ENCODE results near the gene SPDYA. TPM values are rescaled to one million over a fixed set of nuclear protein-coding genes. Genes with fewer than 3 reads are reported as not detected.
"Not testable (repeated sequence)": the region's sequence is repeated elsewhere in the genome, so short reads cannot be mapped to it uniquely, and the experiment has no call there.

SPDYA gene
- total RNA-seq, 2 experiments from 2014 or later = 1.4 to 1.5 TPM

GRCh38 chr2:28784570-28784969, 26.1 kb upstream of the SPDYA start:
- CTCF ChIA-PET = interaction anchor here (1.0 kb wide), 1 partner anchor 218 kb away, joined by 4 read pairs; no protein-coding TSS in a partner anchor
- peaks cover 49% of the 10 kb centered on the region for H3K36me3 Mint-ChIP-seq (ENCODE audit: low read depth)
- DNase-seq, H3K4me1 Mint-ChIP-seq, H3K9me3 Mint-ChIP-seq, POLR2A ChIA-PET, H3K27me3 Mint-ChIP-seq, H3K4me3 Mint-ChIP-seq, H3K27ac Mint-ChIP-seq: not testable (repeated sequence)

DNA sequence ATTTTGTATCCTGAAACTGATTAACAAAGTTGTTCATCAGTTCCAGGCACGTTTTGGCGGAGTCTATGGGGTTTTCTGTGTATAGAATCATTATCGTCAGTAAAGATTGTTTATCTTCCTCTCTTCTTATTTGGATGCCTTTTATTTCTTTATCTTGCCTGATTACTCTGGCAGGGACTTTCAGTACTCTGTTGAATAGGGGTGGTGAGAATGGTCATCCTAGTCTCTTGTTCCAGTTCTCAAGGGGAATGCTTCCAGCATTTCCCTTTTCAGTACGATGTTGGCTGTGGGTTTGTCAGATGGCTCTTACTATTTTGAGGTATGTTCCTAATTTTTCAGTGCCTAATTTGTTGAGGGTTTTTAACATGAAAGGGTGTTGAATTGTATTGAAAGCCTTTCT, 14.0 kb upstream of the SPDYA start:
- no peaks in the 10 kb centered on the region for H3K27me3 Mint-ChIP-seq
- H3K36me3 Mint-ChIP-seq (ENCODE audit: low read depth) = peaks cover 76% of the 10 kb centered on the region
- no peak overlapping the region for H3K27ac Mint-ChIP-seq
- DNase-seq = no peak
- ChIA-PET CTCF (no interaction called here), POLR2A (no interaction called here)
- peaks cover 16% of the 10 kb centered on the region for H3K4me1 Mint-ChIP-seq
- no peak overlapping the region for H3K4me3 Mint-ChIP-seq
- H3K9me3 Mint-ChIP-seq = peaks cover 20% of the 10 kb centered on the region

DNA sequence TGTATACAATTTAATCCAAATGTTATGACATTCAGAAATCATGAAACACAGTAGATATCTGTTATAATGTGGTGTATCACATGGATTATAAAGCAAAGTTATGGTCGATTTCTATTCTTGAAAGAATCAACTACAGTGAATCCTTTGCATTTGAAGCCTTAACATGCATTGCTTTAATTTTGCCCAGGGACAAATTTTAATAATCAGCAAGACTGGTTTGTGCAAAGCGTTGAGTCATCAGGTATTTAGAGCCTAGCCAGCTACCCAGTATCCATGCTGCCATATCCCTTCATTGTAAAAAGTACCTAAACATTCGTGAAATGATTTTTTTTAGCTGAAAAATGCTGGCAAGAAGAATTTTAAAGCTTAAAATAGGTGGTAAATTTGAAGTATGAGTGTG, 8.9 kb upstream of the SPDYA start:
- CTCF ChIA-PET = interaction anchor here (1.0 to 1.2 kb wide), 2 partner anchors 9 to 221 kb away, joined by 3 read pairs; no protein-coding TSS in a partner anchor
- H3K36me3 Mint-ChIP-seq (ENCODE audit: low read depth) = peaks cover 63% of the 10 kb centered on the region
- DNase-seq = no peak
- no peaks in the 10 kb centered on the region for H3K27me3 Mint-ChIP-seq
- H3K4me3 Mint-ChIP-seq = no peak overlapping the region
- H3K27ac Mint-ChIP-seq = no peak overlapping the region
- H3K4me1 Mint-ChIP-seq = peaks cover 10% of the 10 kb centered on the region
- H3K9me3 Mint-ChIP-seq = peaks cover 8% of the 10 kb centered on the region
- POLR2A ChIA-PET = no interaction called here

- H3K27me3 Mint-ChIP-seq = no peaks in the 10 kb centered on the region
- H3K4me3 Mint-ChIP-seq = no peak overlapping the region
- H3K9me3 Mint-ChIP-seq = no peaks in the 10 kb centered on the region
- H3K4me1 Mint-ChIP-seq = peaks cover 3% of the 10 kb centered on the region
- ChIA-PET CTCF (interaction anchor here (0.6 to 2.4 kb wide), 4 partner anchors 9 to 236 kb away, joined by 3 to 13 read pairs (median 4); no protein-coding TSS in a partner anchor), POLR2A (no interaction called here)
- peak overlapping the region; percentile 50 for H3K27ac Mint-ChIP-seq
- peaks cover 51% of the 10 kb centered on the region for H3K36me3 Mint-ChIP-seq (ENCODE audit: low read depth)
- DNase-seq = no peak
Observed at GRCh38 chr2:28802975-28803429, 7.6 kb upstream of the SPDYA start.

DNA sequence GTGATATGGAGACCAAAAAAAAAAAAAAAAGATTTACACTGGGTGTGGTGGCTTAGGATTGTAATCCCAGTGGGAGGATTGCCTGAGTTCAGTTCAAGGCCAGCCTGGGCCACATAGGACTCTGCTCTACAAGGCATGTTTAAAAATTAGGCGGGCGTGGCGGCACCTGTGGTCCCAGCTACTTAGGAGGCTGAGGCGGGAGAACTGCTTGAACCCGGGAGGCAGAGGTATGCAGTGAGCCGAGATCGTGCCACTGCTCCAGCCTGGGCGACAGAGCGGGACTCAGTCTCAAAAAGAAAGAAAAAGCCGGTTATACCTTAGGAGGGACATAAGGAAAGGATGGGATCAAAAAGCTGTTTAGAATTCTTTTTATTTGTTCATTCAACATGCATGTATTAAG, 707 bp upstream of the SPDYA start:
- ChIA-PET POLR2A (no interaction called here), CTCF (interaction anchor here (0.6 to 1.2 kb wide), 5 partner anchors 43 to 1378 kb away, joined by 3 to 5 read pairs (median 3); no protein-coding TSS in a partner anchor)
- peak overlapping the region; percentile 77 for H3K4me3 Mint-ChIP-seq
- H3K4me1 Mint-ChIP-seq = peaks cover 21% of the 10 kb centered on the region
- H3K27me3 Mint-ChIP-seq = no peaks in the 10 kb centered on the region
- no peak for DNase-seq
- no peaks in the 10 kb centered on the region for H3K9me3 Mint-ChIP-seq
- peaks cover 15% of the 10 kb centered on the region for H3K36me3 Mint-ChIP-seq (ENCODE audit: low read depth)
- peak overlapping the region; percentile 81 for H3K27ac Mint-ChIP-seq

DNA sequence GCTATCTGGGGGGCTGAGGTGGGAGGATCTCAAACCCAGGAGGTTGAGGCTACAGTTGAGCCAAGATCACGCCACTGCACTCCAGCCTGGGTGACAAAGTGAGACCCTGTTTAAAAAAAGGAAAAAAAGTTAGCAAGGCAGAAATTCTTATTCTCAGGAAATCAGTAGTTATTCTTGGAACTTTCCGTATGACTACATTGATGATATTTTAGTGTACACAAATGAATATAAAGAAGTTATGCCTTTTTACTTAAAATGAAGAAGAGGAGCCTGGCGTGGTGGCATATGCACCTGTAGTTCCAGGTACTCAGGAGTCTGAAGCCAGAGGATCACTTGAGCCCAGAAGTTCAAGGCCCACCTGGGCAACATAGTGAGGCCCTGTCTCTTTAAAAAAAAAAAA, 7.4 kb downstream of the SPDYA start:
- Mint-ChIP-seq H3K27ac (no peak overlapping the region), H3K27me3 (peaks cover 1% of the 10 kb centered on the region), H3K4me3 (no peak overlapping the region), H3K36me3 (ENCODE audit: low read depth) (no peaks in the 10 kb centered on the region), H3K4me1 (peaks cover 7% of the 10 kb centered on the region), H3K9me3 (no peaks in the 10 kb centered on the region)
- DNase-seq = no peak
- CTCF ChIA-PET = interaction anchor here (0.6 kb wide), 1 partner anchor 120 kb away, joined by 3 read pairs; no protein-coding TSS in a partner anchor
- POLR2A ChIA-PET = no interaction called here

DNA sequence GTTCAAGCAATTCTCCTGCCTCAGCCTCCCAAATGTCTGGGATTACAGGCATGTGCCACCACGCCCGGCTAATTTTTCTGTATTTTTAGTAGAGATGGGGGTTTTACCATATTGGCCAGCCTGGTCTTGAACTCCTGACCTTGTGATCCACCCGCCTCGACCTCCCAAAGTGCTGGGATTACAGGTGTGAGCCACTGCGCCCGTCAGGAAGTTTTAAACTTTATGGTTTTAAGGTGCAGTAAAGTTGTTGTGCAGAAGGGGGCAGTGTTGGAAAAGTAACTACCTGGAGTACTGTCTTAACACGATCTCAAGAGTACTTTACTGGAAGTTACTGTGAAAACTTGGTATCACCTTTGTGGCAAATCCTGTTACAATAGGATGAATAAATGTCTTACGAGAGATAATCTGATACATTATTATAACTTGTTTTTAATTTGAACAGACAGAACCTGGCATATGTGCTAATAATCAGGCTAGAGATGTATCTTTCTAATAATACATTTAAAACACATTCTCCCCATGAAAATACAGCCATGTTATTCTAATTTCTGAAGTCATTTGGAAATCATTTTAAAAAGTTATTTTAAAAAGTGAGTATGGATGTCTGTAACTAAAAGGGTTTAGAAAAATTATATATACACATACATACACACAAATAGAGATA, 10.8 kb downstream of the SPDYA start:
- Mint-ChIP-seq H3K36me3 (ENCODE audit: low read depth) (no peaks in the 10 kb centered on the region), H3K9me3 (no peaks in the 10 kb centered on the region), H3K4me1 (peaks cover 7% of the 10 kb centered on the region), H3K4me3 (no peak overlapping the region), H3K27me3 (peaks cover 4% of the 10 kb centered on the region), H3K27ac (no peak overlapping the region)
- ChIA-PET POLR2A (no interaction called here), CTCF (interaction anchor here (0.8 to 1.2 kb wide), 3 partner anchors 10 to 254 kb away, joined by 3 to 6 read pairs (median 5); partner anchors contain the start of gene SPDYA)
- peak; percentile 76 for DNase-seq

DNA sequence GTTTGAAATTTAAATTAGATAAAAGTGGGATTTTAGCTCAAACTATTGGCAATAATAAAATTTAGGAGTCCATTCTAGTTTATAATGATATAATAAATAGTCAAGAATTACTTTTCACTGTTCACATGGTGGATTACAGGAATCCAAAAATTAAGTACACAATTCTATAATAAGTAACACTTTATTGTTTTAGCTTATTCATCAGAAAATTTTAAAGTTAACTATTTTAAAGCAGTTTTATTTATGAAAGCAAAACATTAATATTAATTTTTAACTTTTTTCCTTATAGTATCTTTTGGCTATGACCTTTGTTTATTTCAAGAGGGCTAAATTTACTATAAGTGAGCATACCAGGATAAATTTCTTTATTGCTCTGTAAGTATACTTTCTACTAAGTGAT, 11.4 kb downstream of the SPDYA start:
- no peak overlapping the region for H3K27ac Mint-ChIP-seq
- no peaks in the 10 kb centered on the region for H3K9me3 Mint-ChIP-seq
- H3K27me3 Mint-ChIP-seq = peaks cover 4% of the 10 kb centered on the region
- peaks cover 7% of the 10 kb centered on the region for H3K4me1 Mint-ChIP-seq
- DNase-seq = no peak
- H3K36me3 Mint-ChIP-seq (ENCODE audit: low read depth) = no peaks in the 10 kb centered on the region
- H3K4me3 Mint-ChIP-seq = no peak overlapping the region
- POLR2A ChIA-PET = no interaction called here
- CTCF ChIA-PET = no interaction called here

- H3K27ac Mint-ChIP-seq = no peak overlapping the region
- H3K36me3 Mint-ChIP-seq (ENCODE audit: low read depth) = no peaks in the 10 kb centered on the region
- H3K4me3 Mint-ChIP-seq = no peak overlapping the region
- ChIA-PET POLR2A (no interaction called here), CTCF (no interaction called here)
- H3K9me3 Mint-ChIP-seq = no peaks in the 10 kb centered on the region
- DNase-seq = no peak
- peaks cover 6% of the 10 kb centered on the region for H3K4me1 Mint-ChIP-seq
- H3K27me3 Mint-ChIP-seq = peaks cover 4% of the 10 kb centered on the region
Observed at GRCh38 chr2:28824207-28824606, 13.6 kb downstream of the SPDYA start.

DNA sequence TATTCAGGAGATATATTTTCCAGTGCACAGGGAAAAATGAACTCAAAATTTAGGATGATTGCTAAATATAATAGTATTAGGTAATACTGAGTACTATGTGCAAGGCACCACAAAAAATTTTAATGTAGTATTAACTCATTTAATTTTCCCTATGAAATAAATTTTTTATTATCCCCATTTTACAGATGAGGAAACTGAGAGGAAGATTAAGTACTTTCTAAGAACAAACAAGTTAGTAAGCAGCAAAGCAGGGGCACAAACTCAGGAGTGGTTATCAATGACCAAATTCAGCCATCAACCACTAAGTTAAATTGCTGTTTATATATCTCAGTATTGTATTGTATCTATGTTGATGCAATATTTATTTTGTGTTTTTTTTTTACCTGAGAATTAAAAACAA, 14.2 kb downstream of the SPDYA start:
- Mint-ChIP-seq H3K36me3 (ENCODE audit: low read depth) (no peaks in the 10 kb centered on the region), H3K9me3 (no peaks in the 10 kb centered on the region), H3K27me3 (peaks cover 4% of the 10 kb centered on the region), H3K27ac (no peak overlapping the region), H3K4me1 (peaks cover 6% of the 10 kb centered on the region), H3K4me3 (no peak overlapping the region)
- DNase-seq = no peak
- ChIA-PET POLR2A (no interaction called here), CTCF (interaction anchor here (1.3 kb wide), 1 partner anchor 258 kb away, joined by 5 read pairs; no protein-coding TSS in a partner anchor)

DNA sequence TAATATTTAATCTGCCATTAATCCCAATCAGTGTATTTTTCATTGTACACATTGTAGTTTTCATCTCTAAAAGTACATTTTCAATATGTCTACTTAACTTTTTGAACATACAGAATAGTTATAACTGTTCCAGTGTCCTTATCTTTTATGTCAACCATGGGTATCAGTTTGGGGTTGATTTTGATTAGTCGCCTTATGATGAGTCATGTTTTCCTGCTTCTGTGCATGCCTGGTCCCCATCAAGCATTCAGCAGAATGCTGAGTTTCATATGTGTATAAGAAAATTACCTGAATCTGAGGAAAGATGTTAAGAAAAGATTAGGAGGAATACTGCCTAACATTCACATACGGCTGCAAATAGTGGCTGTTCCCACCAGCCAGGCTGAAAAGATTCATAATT, 17.7 kb downstream of the SPDYA start:
- no peaks in the 10 kb centered on the region for H3K36me3 Mint-ChIP-seq (ENCODE audit: low read depth)
- POLR2A ChIA-PET = no interaction called here
- H3K4me1 Mint-ChIP-seq = peaks cover 3% of the 10 kb centered on the region
- no peak overlapping the region for H3K27ac Mint-ChIP-seq
- no peaks in the 10 kb centered on the region for H3K9me3 Mint-ChIP-seq
- DNase-seq = no peak
- H3K27me3 Mint-ChIP-seq = peaks cover 2% of the 10 kb centered on the region
- CTCF ChIA-PET = no interaction called here
- H3K4me3 Mint-ChIP-seq = no peak overlapping the region

DNA sequence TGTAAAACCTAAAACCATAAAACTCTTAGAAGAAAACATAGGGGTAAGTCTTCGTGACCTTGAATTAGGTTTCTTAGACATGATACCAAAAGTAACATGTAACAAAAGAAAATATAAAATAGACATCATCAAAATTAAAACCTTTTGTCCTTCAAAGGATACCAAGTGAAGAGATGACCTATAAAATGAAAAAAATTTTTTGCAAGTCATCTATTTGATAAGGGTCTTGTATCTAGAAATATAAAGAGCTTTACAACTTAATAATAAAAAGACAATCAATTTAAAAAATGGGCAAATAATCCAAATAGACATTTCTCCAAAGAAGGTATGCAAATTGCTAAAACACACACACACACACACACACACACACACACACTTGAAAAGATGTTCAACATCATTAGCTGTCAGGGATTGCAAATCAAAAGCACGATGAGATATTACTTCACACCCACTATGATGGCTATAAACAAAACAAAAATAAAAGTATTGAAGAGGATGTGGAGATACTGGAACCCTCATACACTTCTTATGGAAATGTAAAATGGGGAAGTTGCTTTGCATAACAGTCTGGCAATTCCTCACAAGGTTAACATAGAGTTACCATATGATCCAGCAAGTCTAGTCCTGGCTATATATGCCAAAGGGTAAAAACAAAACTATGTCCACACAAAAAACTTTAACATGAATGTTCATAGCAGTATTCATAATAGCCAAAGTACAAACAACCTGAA, 23.3 kb downstream of the SPDYA start:
- ChIA-PET CTCF (interaction anchor here (0.6 to 2.0 kb wide), 2 partner anchors 19 to 267 kb away, joined by 4 to 5 read pairs; no protein-coding TSS in a partner anchor), POLR2A (no interaction called here)
- no peaks in the 10 kb centered on the region for H3K27me3 Mint-ChIP-seq
- no peak for DNase-seq
- H3K27ac Mint-ChIP-seq = no peak overlapping the region
- no peaks in the 10 kb centered on the region for H3K36me3 Mint-ChIP-seq (ENCODE audit: low read depth)
- no peak overlapping the region for H3K4me3 Mint-ChIP-seq
- no peaks in the 10 kb centered on the region for H3K4me1 Mint-ChIP-seq
- no peaks in the 10 kb centered on the region for H3K9me3 Mint-ChIP-seq

DNA sequence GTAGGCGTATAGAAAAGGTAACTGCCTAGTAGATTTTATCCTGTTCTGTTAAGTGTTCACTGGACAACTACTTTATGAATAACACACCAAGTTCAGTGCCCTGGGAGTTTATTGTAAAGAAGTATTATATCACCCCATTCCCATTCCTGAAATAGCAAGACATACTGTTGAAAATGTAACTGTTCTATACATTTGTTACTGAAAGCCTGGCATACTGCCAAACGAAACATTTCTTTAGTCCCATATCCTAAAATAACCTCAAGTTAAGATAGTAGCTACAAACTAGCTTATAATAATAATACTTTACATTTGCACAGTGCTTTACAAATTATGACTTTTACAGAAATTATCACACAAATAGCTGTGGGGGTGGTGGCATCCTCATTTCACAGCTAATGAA, 25.1 kb downstream of the SPDYA start:
- Mint-ChIP-seq H3K4me1 (no peaks in the 10 kb centered on the region), H3K9me3 (no peaks in the 10 kb centered on the region), H3K36me3 (ENCODE audit: low read depth) (no peaks in the 10 kb centered on the region), H3K4me3 (no peak overlapping the region), H3K27ac (no peak overlapping the region), H3K27me3 (no peaks in the 10 kb centered on the region)
- CTCF ChIA-PET = interaction anchor here (2.8 kb wide), 1 partner anchor 10 kb away, joined by 9 read pairs; no protein-coding TSS in a partner anchor
- POLR2A ChIA-PET = no interaction called here
- no peak for DNase-seq

Measured in activated CD4-positive, alpha-beta T cell treated with anti-CD3 and anti-CD28 coated beads, Interleukin-2, amount 10 ng/mL, durations not matched to agents 7 days and 5 days (primary cell).